GM18520 (cell line): ENCODE measurements around the gene CD33.
"Not testable (repeated sequence)": the region's sequence is repeated elsewhere in the genome, so short reads cannot be mapped to it uniquely, and the experiment has no call there.

Experiments
- ATAC-seq: cut with Tn5 transposase; IDR thresholded peaks from one replicate; pipeline ENCODE4 v1.9.1; 2021; ENCODE audit not compliant: unreplicated experiment

Gene CD33

GRCh38 chr19:51224898-51225393, at the start of gene CD33:
Gene CD33 (plus strand): TSS chr19:51225080. CDS start chr19:51225119, 39 bp downstream.
- ATAC-seq: not testable (repeated sequence)

- no peak for ATAC-seq
Observed at GRCh38 chr19:51179256-51179655, 45.6 kb upstream of the CD33 start.

- no peak for ATAC-seq
Observed at GRCh38 chr19:51181377-51181912, 43.4 kb upstream of the CD33 start.

- ATAC-seq: no peak
Observed at GRCh38 chr19:51181913-51182419, 42.9 kb upstream of the CD33 start.

- no peak for ATAC-seq
Observed at GRCh38 chr19:51183629-51184028, 41.3 kb upstream of the CD33 start.

- no peak for ATAC-seq
Observed at GRCh38 chr19:51185069-51185867, 39.6 kb upstream of the CD33 start.

- no peak for ATAC-seq
Observed at GRCh38 chr19:51185868-51186215, 39.0 kb upstream of the CD33 start.

GRCh38 chr19:51186323-51186722, 38.6 kb upstream of the CD33 start:
- ATAC-seq: no peak

GRCh38 chr19:51187395-51188226, 37.3 kb upstream of the CD33 start:
- ATAC-seq: no peak

GRCh38 chr19:51188227-51188559, 36.7 kb upstream of the CD33 start:
- no peak for ATAC-seq

GRCh38 chr19:51192689-51193088, 32.2 kb upstream of the CD33 start:
- ATAC-seq: no peak

GRCh38 chr19:51194527-51195315, 30.2 kb upstream of the CD33 start:
- ATAC-seq: peak; percentile 67

- no peak for ATAC-seq
Observed at GRCh38 chr19:51195316-51195586, 29.6 kb upstream of the CD33 start.

GRCh38 chr19:51195616-51196015, 29.3 kb upstream of the CD33 start:
- ATAC-seq: no peak

GRCh38 chr19:51196181-51196580, 28.7 kb upstream of the CD33 start:
- ATAC-seq: no peak

GRCh38 chr19:51198641-51199040, 26.2 kb upstream of the CD33 start:
- no peak for ATAC-seq

GRCh38 chr19:51200071-51200666, 24.7 kb upstream of the CD33 start:
- no peak for ATAC-seq

GRCh38 chr19:51201712-51202111, 23.2 kb upstream of the CD33 start:
- ATAC-seq: no peak

- no peak for ATAC-seq
Observed at GRCh38 chr19:51203916-51204315, 21.0 kb upstream of the CD33 start.

- ATAC-seq: no peak
Observed at GRCh38 chr19:51204321-51204720, 20.6 kb upstream of the CD33 start.

GRCh38 chr19:51207747-51208146, 17.1 kb upstream of the CD33 start:
- no peak for ATAC-seq
